ENCODE results near the gene DNAH5.

Gene DNAH5

GRCh38 chr5:13944560-13945199 is at the start of gene DNAH5:
TSS of gene DNAH5 (minus strand) at chr5:13944688. CDS start at chr5:13944438, 250 bp downstream.
- TF ChIP-seq CTCF (IDR thresholded peaks at IDR 0.05; ENCODE audit: low read length, missing control alignments): no peak
- H3K4me3 ChIP-seq (replicated peaks; ENCODE audit: low read depth, low read length): no peak within 1 kb of the TSS
- DNase-seq (ENCODE audit: low read depth): no peak

DNA sequence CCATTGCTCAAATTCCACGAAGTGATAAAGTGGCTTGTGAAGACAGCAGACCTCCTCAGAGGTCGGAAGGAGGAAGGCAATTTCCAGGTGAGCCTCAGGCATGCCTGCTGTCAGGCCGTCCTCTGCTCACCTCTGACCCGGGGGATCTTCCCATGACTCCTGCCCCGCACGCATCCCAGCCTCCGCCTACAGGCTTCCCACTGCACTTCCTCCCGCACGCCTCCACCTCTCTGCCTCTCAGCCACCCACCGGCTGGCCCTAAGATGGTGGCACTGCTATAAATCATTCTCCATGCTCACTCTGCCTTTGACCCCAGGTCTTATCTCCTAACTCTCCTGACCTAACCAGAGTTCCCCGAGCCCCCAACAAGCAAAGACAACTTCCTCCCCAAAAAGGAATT is 49.4 kb upstream of the DNAH5 start:
- TF ChIP-seq CTCF (IDR thresholded peaks at IDR 0.05; ENCODE audit: low read length, missing control alignments): no peak
- H3K4me3 ChIP-seq (replicated peaks; ENCODE audit: low read depth, low read length): no peak overlapping the region
- no peak for DNase-seq (ENCODE audit: low read depth)

DNA sequence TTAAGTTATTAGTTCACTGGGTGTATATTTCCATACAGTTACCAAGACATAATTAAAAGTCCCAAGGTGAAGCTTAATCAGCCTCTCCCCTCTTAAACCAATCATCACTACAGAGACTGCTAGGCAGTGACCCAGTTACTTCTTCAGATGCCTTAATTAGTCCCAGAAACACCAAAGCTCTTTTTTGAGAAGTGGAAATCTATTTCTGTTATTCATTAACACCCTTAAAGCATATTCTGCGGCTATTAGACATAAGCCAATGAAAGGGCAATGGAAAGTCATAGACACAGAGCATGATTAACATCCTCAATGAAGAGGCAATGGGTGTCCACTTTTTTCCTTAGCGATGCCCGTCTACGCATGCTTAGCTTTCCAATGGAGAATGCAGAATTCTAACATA is 48.3 kb upstream of the DNAH5 start:
- no peak overlapping the region for H3K4me3 ChIP-seq (replicated peaks; ENCODE audit: low read depth, low read length)
- TF ChIP-seq CTCF (IDR thresholded peaks at IDR 0.05; ENCODE audit: low read length, missing control alignments): no peak
- DNase-seq (ENCODE audit: low read depth): no peak

GRCh38 chr5:13991365-13991764 is 46.9 kb upstream of the DNAH5 start:
- TF ChIP-seq CTCF (IDR thresholded peaks at IDR 0.05; ENCODE audit: low read length, missing control alignments): no peak
- H3K4me3 ChIP-seq (replicated peaks; ENCODE audit: low read depth, low read length): no peak overlapping the region
- DNase-seq (ENCODE audit: low read depth): no peak

DNA sequence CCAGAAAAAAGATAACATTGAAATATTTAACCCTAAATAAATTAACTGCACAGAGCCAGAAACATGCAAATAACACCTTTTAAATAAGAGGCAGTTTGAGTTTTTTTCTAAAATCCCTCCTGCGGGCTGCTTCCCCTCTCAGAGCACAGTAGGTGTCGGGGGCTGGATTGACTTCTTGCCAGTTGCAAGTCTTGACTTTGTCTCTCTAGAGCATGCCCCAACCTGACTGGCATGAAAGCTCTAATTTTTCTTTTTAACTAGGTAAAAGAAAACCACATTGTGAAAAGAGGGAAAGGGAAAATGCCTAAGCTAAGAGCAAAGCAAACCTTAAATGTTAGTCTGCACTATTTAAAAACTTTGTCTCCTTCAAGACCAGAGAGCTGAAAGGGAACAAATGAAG is 46.4 kb upstream of the DNAH5 start:
- TF ChIP-seq CTCF (IDR thresholded peaks at IDR 0.05; ENCODE audit: low read length, missing control alignments): no peak
- no peak for DNase-seq (ENCODE audit: low read depth)
- H3K4me3 ChIP-seq (replicated peaks; ENCODE audit: low read depth, low read length): no peak overlapping the region

- no peak for TF ChIP-seq CTCF (IDR thresholded peaks at IDR 0.05; ENCODE audit: low read length, missing control alignments)
- no peak overlapping the region for H3K4me3 ChIP-seq (replicated peaks; ENCODE audit: low read depth, low read length)
- no peak for DNase-seq (ENCODE audit: low read depth)
These were observed 45.3 kb upstream of the DNAH5 start for GRCh38 chr5:13989832-13990231.

DNA sequence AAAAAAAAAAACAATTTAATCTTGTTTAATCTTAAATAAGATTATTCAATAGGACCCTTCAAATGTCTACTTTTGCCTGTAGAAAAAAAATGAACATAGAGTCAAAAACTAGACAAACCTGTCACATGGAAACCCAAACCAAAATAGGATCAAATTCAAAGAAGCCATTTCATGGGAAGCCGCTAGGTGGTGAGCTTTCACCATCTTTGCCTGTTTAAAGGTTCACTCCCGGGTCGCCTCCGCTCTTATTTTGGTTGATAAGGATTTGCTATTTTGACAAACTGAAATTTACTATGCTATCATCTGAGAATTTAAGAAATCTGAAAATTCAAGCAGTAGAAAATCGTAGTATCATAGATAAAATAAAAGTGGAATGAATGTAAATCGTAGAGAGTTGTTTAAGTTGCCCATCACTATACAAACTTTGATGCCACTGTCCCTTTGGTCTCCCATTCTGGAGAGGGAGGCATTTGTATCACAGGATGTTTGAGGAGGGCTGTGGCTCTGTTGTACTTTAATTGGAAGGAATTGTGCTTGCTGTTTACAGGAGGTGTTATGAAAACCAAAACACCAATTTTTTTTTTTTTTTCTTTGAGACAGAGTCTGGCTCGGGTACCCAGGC is 43.5 kb upstream of the DNAH5 start:
- peak; percentile 83 for TF ChIP-seq CTCF (IDR thresholded peaks at IDR 0.05; ENCODE audit: low read length, missing control alignments)
- no peak overlapping the region for H3K4me3 ChIP-seq (replicated peaks; ENCODE audit: low read depth, low read length)
- peak; percentile 76 for DNase-seq (ENCODE audit: low read depth)
